Liver (tissue), 3 donors: ENCODE results near the gene NFRKB.

Experiments used
- FOXA2 ChIP-seq: IDR thresholded peaks from 2 replicates; pipeline ENCODE4 v1.6.1; 2016; ENCODE audit warnings: antibody characterized with exemption
- JUND ChIP-seq, 2 donors: IDR thresholded peaks; 2 replicates each; pipeline ENCODE4 v1.6.1; 2016; ENCODE audit warnings: antibody characterized with exemption in 2 of 2
- MAX ChIP-seq: IDR thresholded peaks from 2 replicates; pipeline ENCODE4 v1.6.1; 2016; ENCODE audit warnings: antibody characterized with exemption
- RAD21 ChIP-seq, 2 donors: IDR thresholded peaks; 2 replicates each; pipeline ENCODE4 v1.6.1; 2016; ENCODE audit warnings: antibody characterized with exemption in 2 of 2, mild to moderate bottlenecking in 2 of 2
- RXRA ChIP-seq, 2 donors: IDR thresholded peaks; 2 replicates each; pipeline ENCODE4 v1.6.1; 2017 to 2018; ENCODE audit warnings: antibody characterized with exemption in 2 of 2, mild to moderate bottlenecking in 1 of 2
- TAF1 ChIP-seq: conservative IDR thresholded peaks from 2 replicates; pipeline ENCODE4 v1.6.1; 2016; ENCODE audit warnings: antibody characterized with exemption, mild to moderate bottlenecking
- TF ChIP-seq, protein P1 (sequence below): fragments of 150-350 bp; IDR thresholded peaks from 2 replicates; pipeline ENCODE4 v1.5.1; 2017; ENCODE audit warnings: improper control_type of control experiment, low read depth, low read length; ENCODE audit not compliant: missing input control
- TF ChIP-seq, protein P2 (sequence below): IDR thresholded peaks from 2 replicates; pipeline ENCODE4 v1.6.1; 2016; ENCODE audit warnings: antibody characterized with exemption
- donor health status: healthy.
- donor health status: healthy.

GRCh38 chr11:129846508-129847335 is 48.7 kb downstream of the NFRKB start:
- TF ChIP-seq, protein P1, sequence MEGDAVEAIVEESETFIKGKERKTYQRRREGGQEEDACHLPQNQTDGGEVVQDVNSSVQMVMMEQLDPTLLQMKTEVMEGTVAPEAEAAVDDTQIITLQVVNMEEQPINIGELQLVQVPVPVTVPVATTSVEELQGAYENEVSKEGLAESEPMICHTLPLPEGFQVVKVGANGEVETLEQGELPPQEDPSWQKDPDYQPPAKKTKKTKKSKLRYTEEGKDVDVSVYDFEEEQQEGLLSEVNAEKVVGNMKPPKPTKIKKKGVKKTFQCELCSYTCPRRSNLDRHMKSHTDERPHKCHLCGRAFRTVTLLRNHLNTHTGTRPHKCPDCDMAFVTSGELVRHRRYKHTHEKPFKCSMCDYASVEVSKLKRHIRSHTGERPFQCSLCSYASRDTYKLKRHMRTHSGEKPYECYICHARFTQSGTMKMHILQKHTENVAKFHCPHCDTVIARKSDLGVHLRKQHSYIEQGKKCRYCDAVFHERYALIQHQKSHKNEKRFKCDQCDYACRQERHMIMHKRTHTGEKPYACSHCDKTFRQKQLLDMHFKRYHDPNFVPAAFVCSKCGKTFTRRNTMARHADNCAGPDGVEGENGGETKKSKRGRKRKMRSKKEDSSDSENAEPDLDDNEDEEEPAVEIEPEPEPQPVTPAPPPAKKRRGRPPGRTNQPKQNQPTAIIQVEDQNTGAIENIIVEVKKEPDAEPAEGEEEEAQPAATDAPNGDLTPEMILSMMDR = no peak
- TF ChIP-seq TAF1 (no peak), RXRA (IDR thresholded peaks at IDR 0.05) (no peak), RAD21 (IDR thresholded peaks at IDR 0.05) (no peak), FOXA2 (no peak), JUND (IDR thresholded peaks at IDR 0.05) (no peak), MAX (no peak)
- TF ChIP-seq, protein P2, sequence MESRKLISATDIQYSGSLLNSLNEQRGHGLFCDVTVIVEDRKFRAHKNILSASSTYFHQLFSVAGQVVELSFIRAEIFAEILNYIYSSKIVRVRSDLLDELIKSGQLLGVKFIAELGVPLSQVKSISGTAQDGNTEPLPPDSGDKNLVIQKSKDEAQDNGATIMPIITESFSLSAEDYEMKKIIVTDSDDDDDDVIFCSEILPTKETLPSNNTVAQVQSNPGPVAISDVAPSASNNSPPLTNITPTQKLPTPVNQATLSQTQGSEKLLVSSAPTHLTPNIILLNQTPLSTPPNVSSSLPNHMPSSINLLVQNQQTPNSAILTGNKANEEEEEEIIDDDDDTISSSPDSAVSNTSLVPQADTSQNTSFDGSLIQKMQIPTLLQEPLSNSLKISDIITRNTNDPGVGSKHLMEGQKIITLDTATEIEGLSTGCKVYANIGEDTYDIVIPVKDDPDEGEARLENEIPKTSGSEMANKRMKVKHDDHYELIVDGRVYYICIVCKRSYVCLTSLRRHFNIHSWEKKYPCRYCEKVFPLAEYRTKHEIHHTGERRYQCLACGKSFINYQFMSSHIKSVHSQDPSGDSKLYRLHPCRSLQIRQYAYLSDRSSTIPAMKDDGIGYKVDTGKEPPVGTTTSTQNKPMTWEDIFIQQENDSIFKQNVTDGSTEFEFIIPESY = no peak
